GM19238 (cell line): ENCODE results near the gene LARGE1.

ENCODE experiments used
- DNase-seq: peaks from one replicate; pipeline ENCODE4 v3.0.0; 2011; ENCODE audit warnings: low spot score; ENCODE audit not compliant: insufficient read length

The LARGE1 gene

DNA sequence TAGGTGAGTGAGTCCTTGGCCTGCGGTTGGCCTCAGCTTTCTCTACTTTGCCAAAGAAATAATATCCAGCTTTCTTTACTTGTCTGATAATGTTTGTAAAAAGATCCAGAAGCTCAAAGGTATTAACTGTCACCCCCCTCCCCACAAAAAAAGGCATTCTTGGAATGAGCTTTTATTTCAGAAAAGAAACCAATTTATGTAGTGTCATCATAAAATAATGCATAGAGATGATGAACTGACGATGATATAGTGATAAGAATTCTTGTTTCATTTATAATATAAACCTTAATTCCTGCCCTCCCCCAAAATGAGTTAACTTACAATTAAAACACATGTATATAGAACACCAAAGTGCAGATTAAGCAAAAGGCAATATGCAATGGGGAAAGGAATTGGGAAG lies 191.4 kb downstream of the LARGE1 start:
- no peak for DNase-seq

DNA sequence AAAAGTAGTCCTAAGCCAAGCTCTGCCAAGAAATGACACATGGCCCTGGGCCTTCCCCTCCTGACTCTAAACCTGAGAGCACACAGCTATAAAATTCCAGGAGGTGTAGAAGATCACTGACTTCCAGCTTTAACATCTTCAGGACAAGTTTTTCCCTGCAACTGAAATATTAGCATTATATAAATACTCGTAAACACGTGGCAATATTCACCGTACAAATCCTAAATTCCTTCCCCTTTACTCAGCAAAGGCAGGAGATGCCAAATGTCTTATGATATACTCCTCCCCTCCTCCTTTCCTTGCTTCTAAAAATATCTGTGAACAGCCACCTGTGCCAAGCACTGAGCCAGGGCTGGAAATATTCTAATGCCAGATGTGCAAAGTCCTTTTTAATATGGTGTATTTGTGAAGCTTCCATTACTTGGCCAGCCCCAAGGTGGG lies 194.0 kb downstream of the LARGE1 start:
- no peak for DNase-seq

DNA sequence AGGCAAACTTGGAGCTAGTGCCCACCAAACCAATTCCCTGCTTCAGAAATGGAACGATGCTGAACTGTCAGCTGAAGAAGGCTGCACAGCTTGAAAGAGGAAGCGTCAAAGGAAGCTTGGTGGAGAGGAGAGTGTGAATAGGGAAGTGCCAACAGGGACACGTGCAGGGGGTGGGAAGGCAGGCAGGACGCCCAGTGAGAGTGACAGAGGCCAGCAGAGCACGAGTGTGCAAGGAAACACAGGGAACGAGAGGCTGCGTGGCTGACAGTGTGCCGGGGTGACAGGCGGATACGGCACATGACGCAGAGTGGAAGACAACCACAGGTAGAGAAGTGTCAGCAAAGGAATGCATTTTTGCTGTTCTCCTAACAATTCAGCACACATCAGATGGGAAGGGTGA lies 196.4 kb downstream of the LARGE1 start:
- no peak for DNase-seq

DNA sequence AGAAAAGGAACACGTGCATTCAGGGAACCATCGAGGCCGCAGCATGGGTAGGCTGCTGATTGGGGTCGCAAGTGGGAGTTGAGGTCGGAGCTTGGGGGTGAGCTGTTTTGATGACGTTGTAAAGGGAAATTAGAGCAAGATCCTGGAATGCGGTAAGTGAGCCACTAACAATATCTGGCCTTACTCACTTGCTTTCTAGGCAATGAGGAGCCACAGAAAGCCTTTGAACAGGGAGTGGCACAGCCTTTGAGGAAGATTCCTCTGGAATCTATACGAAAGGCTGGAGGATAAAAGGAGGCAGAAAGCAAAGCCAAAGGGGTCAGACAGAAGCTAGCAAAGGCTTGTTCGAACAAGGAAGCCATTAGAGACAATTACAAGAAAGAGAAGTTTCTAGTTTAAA lies 197.5 kb downstream of the LARGE1 start:
- DNase-seq: no peak

DNA sequence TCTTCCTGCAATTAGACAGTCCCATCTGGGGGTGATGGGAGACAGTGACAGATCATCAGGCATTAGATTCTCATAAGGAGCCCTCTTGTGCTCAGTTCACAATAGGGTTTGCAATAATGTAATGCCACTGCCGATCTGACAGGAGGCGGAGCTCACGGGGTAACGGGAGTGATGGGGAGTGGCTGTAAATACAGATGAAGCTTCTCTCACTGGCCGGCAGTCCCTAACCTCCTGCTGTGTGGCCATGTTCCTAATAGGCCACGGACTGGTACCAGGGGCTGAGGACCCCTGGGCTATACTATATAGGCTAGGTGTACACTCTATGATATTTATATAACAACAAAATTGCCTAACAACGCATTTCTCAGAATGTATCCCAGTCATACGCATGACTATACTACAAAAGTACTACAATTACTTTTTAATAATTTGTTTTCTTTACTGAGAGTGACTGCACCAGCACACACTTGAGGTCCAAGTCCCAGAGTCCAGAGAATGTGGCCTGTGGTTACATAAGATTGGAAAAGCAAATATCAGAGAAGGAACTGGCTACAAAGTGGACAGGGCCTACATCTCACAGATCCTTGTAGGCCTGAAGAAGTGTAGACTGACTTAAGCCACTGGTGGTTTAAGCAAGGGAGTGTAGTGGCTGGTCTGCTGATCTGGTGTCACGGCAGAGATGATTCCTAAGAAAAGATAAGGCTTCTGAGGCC lies 200.0 kb downstream of the LARGE1 start:
- no peak for DNase-seq

DNA sequence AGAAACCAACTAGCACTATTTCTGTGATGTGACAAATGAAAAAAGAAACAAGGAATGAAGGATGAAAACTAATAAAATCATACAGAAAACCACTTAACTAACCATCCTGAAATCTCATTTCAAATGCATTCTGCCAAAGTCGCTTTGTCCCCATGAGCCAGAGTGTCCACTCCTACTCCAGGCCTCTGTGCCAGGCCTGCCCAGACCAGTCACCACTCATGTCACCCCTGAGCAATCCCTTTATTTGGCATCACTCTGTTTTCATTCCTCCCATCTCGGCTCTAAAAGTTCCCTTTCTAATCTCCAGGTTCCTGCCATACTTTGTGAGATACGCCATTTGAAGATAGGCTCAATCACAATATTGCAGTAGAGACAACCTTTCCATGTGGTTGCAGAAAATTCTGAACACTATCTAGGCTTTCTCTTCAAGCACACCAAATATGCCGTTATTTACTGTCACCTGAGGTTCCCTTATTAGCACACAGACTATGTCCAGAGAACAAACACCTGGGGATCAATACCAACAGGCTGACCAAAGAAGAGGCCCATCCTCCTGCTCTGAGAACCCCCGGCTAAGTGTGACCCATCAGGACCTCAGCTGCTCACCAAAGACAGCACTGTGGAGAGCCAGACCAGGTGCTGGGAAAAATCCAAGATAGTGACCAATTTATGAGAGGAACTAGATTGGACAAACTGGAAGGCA lies 202.4 kb downstream of the LARGE1 start:
- DNase-seq: no peak

DNA sequence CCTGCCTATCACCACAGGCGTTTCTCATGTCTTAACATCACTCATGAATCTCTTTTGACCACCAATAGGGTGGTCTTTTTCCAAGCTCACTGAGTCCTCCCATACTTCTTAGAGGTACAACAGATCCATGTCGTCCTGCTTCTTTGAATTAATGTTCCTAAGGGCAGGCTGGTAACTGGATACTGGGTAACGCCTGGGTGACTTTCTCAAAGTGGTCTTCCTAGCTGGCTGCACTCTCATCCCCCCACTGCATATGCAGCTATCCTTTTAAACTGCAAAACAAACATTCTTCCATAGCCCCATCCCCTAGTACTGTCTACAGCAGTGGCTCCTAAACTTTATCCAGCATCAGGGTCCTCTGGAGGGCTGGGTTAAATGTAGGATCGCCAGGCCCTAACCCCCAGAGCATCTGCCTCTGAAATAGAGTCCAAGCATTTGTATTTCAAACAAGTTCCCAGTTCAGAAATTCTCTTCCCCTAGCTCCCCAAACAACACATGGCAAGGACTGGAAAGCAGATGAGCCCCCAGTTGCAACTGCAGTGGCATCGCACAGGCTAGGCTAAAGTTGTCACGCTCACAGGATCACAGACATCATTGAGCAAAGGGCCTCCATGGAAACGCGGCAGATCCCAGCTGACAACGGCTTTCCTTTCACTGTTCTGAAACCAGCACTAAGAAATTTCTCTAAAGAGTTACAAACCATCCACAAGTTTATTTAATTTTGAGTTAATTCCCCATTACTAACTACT lies 204.9 kb downstream of the LARGE1 start:
- DNase-seq: no peak

DNA sequence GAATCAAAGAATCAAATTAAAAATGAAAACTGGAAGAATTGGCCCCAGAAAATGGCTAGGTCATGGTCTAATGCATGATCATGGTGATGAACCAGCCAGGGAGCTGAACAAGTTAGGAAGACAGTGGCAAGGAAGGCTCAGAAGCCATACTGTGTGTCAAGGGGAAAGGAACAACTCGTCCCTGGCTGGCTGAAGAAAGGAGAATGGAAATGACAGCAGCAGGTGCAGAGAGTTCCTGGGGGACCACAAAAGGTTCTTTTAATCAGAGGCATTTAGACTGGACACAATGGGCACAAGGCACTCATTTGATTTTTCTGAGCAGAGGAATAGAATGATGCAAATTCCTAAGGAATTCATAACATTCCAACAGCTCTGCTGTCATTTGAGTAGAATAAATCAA lies 209.9 kb downstream of the LARGE1 start:
- DNase-seq: no peak

DNA sequence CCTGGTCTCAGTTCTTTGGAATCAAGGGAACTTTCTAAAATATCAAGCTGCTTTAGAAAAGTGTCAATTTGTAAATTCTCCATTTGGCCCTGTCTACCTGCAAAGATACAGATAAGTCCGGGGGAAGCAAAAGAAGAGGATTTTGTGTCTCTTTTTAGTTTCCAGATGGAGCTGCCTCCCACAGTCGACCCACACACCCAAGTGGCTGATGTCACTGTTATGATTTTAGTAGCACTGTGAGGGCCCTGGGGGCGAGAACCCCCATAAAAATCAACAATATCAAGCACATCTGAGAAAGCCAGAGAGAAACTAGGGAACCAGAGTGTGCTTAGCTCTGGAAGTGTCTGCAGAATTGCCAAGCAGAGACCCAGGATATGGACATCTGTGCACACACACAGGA lies 212.7 kb downstream of the LARGE1 start:
- DNase-seq: no peak

DNA sequence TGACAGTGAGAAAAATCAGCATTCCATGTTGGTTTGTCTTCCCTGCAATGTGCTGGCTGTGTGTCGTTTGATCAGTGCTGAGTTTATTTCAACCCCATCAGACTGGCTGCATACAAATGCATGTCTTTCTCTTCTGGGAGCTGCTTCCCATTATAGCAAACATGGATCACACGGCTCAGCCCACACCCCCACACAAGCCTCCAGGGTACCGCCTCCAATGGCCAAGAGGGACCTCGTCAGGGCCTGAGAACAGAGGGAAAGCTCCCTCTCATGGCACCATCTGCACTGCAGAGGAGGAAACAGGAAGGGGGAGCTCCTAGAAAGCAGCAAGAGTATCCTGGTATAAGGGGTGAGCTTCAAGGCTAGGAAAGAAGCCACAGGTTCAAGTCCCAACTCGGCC lies 214.2 kb downstream of the LARGE1 start:
- DNase-seq: no peak

DNA sequence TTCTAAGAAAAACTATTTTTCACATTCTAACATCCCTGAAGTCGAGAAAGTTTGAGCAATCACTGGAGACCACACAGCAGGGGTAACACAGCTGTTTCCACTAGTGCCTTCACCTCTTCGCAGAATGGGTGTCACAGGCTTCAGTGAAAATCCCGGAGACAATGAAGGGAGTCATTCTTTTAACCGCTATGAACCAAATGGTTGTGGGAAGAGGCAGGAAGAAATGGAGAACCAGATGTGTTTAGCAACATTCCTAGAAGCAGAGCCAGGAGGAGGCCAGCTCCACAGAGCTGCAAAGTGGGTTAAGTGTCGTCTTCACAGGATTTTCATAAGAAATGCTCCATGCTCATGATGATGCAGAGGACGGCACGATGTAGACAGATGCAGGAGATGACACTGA lies 221.1 kb downstream of the LARGE1 start:
- DNase-seq: no peak

DNA sequence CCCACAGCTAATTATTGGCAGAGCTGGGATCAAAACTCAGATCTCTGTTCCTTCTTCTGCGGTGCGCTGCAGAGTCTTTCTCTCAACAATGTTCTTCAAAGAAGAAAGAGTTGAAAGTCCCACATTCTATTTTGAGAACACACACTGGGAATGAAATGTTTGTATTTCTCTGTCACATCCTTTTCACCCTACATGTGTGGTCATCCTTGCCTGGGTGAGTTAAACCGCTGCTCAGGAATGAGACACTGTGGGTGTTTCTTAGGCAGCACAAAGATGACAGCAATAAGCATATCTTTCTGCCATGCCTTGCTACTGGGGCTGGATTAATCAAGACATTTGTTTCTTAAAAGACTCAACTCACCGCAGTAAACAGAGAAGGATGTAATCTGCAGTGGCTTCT lies 222.6 kb downstream of the LARGE1 start:
- no peak for DNase-seq

DNA sequence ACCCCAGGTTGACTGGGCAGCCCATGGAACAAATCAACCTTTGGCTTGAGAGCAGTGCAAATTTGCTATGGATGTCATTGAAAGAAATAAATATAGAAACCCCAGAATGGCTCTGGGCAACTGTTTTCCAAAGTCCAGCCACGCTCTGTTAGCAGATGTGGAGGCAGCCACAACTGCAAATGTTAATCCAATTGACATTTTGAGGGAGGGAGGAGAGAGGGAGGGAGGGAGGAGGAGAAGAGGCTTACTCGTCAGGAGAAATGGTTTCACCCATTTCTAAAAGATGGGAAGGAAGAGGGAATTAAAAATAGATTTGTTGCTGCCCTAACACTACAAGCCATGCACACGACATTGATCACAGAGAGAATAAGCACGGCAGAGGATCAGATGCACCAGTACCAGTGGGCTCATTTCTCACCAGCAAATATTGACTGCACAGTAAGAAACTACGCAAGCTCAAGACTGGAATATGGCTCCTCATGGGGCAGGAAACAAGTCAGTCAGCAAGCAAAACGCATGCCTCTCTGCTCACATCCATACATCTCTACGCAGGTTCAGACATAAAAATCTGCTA lies 229.1 kb downstream of the LARGE1 start:
- DNase-seq: no peak

DNA sequence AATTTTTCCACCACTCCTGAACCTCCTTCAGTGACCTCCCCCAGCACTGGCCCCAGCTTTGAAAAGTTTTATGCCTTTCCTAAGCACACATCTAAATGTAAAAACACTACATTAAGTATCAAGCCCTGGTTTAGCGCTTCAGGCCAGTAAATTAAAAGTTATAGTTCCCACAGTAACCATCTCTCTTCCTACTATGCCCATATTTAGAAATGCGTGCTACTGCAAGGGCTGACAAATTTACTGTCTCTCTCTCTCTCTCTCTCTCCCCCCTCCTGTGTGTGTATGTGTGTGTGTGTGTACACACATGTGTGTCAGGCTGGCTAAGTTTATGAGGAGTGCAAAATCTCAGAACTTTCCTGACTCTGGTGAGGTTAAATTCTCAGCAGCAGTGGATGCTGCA lies 231.4 kb downstream of the LARGE1 start:
- DNase-seq: no peak

DNA sequence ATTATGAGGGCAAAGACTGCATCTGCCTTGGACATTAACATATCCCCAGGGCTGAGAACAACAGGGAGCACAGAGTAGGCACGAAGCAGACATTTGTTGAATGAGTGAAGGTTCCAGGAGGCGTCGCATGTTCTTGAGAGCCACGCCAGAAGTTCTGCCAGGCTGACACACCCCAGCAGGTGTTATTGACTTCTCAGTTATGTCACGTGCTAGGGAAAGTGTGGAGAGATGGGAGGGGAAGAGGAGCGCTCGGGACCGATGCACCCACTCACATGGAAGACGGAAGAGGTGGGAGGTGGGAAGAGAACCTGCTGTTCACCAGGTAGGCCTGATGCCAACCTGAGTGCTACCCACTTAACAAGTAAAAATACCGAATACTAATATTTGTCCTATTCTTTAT lies 232.8 kb downstream of the LARGE1 start:
- DNase-seq: no peak

DNA sequence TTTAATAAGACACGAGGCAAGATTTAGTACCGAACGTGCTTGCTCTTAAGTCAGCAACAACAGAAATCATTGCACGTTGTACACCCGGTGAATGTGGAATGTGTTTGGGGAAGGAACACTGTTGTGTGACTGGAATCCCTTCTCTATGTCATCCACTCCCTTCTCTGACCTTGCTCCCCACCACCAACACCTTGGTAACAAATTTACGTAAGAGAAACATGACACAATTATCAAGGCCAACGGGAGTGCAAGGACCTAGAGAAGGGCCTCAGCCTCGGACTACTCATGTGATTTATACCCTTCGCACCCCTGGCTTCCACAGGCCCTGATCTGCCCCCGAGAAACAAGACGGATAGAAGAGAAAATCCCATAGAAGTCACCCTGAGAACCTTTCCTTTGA lies 236.2 kb downstream of the LARGE1 start:
- DNase-seq: no peak

DNA sequence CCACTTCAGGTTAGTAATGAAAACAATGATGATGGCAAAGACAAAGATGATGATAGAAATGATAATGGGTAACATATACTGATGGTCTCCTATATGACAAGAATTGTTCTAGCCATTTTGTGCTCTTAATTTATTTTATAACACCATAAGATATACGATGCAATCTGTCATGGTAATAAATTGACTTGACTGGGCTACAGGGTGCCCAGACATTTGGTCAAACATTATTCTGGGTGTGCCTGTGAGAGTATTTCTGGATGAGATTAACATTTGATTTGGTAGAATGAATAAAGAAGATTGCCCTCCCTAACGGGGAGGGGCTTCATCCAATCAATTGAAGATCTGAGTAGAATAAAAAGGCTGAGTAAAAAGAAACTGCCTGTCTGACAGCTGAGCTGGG lies 237.3 kb downstream of the LARGE1 start:
- DNase-seq: no peak

DNA sequence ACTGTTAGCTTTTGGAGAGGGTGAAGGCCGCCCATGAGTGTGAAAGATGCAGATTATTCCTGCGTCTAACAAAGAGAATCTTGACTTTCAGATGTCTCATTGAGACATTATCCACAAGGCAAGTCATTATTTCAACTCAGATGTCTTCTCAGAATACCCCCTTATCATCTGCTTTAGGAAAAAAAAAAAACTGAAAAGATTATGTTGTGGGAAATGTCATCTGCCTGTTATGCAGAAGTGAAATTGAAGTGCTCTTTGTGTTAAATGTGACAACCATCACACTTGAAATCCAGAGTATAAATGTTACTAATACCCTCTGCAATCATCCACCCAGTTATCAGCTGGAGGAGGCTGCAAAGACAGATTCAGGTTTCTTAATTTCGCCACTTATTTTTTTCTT lies 239.6 kb downstream of the LARGE1 start:
- no peak for DNase-seq

DNA sequence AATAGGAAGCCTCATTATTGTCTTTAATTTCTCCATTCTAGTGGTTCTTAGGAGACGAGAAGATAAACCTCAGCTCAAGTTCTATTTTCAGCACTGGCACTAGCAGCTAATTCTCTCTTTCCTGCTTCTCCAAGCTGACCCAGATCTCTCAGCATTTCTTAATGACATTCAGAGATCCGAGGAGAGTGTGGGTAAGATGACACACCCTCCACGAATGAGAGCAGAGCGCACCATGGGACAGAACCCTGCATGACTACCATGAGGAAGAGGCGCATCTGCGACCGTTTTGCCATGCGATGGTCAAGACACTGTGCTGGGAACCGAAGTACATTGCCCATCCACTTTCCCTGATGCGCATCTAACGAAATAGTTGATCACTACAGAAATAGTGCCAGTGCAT lies 241.8 kb downstream of the LARGE1 start:
- no peak for DNase-seq

DNA sequence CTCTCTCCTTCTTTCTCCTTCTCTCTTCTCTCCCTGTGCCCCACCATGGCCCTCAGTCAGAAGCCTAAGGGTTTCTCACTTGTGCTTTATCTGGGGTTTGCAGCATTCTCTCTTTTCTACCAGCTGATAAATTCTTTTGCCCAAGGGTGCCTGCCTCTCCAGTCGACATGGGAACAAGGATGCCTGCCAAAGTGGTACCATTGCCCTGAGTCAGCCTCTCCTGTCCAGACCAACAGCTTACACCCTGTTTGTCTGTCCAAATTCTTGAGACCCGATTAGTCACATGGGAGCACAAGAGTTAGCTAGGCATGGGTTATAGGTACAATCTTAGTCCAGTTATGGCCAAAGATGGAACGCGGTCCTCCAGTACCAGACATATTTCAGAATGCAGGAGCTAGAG lies 242.7 kb downstream of the LARGE1 start:
- no peak for DNase-seq

DNA sequence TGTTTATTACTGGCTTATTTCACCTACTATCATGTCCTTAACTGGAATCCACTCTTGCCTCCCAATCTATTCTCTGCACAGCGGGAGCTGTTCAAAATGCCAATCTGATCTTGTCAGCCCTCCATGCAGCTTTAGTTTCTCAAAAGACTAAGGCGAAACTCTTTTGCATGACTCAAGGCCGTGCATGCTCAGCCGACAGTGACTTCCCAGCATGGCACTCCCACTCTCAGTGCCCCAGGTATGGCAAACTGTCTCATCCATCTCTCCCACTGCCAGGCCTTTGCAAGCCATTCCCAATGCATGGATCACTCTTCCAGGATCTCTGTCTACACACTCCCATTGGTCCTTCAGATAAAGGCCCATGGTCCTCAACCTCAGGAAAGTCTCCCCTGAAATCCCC lies 245.9 kb downstream of the LARGE1 start:
- DNase-seq: no peak

DNA sequence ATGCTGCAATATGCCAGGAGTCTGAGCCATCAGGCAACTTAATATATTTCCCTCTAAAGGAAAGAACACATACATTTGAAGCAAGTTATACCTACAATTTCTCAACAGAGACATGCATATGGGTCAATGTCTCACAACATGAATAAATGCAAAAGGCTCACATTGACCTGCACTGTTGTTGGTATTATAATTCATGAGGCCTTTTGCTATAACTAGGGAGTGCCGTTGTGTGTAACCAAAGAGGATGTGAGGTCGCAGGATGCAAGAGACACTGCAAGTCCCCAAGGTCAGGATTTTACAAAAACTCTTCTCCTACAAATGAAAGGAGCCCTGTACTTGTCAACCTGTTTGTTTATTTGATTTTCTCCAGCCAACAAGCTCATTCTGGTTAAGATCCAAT lies 250.5 kb downstream of the LARGE1 start:
- DNase-seq: no peak
